GM23248 (cell line): ENCODE measurements around the gene LRRC75A.

Experiments
- EZH2 ChIP-seq: fragments of 200-600 bp; sonication (generic); IDR thresholded peaks from 2 replicates; pipeline ENCODE4 v1.6.1; 2018; ENCODE audit warnings: antibody characterized with exemption, mild to moderate bottlenecking; ENCODE audit not compliant: insufficient read depth, poor library complexity, severe bottlenecking
- EZH2phosphoT487 ChIP-seq: fragments of 200-600 bp; sonication (generic); IDR thresholded peaks from 2 replicates; pipeline ENCODE4 v1.6.1; 2018; ENCODE audit warnings: antibody characterized with exemption, moderate library complexity, mild to moderate bottlenecking, low read depth; ENCODE audit not compliant: insufficient read depth

GRCh38 chr17:16468428-16468992 lies 23.5 kb downstream of the LRRC75A start:
- TF ChIP-seq EZH2phosphoT487: no peak
- TF ChIP-seq EZH2: no peak
